Stimulated activated CD4-positive, alpha-beta T cell treated with anti-CD3 and anti-CD28 coated beads, TNF-alpha, amount 100 ng/mL, for 1 hour (primary cell): ENCODE measurements around the gene STIM2.
"Not testable (repeated sequence)": the region's sequence is repeated elsewhere in the genome, so short reads cannot be mapped to it uniquely, and the experiment has no call there.

Experiments used
- DNase-seq, 3 donors: peaks; one replicate each; pipeline ENCODE4 v3.0.0-alpha.2; 2020; ENCODE audit warnings: low read depth in 3 of 3, low spot score in 1 of 3

The STIM2 gene

GRCh38 chr4:26952891-26953290 lies 92.2 kb downstream of the STIM2 start:
- DNase-seq: no peak

- no peak for DNase-seq
Observed at GRCh38 chr4:26953366-26953765, 92.7 kb downstream of the STIM2 start.

GRCh38 chr4:26953770-26954423 lies 93.3 kb downstream of the STIM2 start:
- no peak for DNase-seq

- DNase-seq: no peak
Observed at GRCh38 chr4:26955241-26955640, 94.6 kb downstream of the STIM2 start.

- DNase-seq: no peak
Observed at GRCh38 chr4:26958925-26959653, 98.4 kb downstream of the STIM2 start.

- DNase-seq: no peak
Observed at GRCh38 chr4:26959654-26960047, 99.0 kb downstream of the STIM2 start.

GRCh38 chr4:26962720-26963119 lies 102.1 kb downstream of the STIM2 start:
- DNase-seq: no peak

GRCh38 chr4:26964512-26964911 lies 103.9 kb downstream of the STIM2 start:
- no peak for DNase-seq

- no peak for DNase-seq
Observed at GRCh38 chr4:26964994-26965393, 104.4 kb downstream of the STIM2 start.

- DNase-seq: not testable (repeated sequence)
Observed at GRCh38 chr4:26975464-26976181, 115.0 kb downstream of the STIM2 start.

- DNase-seq: no peak
Observed at GRCh38 chr4:26978387-26979053, 117.9 kb downstream of the STIM2 start.

- DNase-seq: no peak
Observed at GRCh38 chr4:26984896-26985295, 124.3 kb downstream of the STIM2 start.

GRCh38 chr4:26985873-26986272 lies 125.2 kb downstream of the STIM2 start:
- DNase-seq: no peak

GRCh38 chr4:26987191-26987590 lies 126.5 kb downstream of the STIM2 start:
- no peak for DNase-seq

GRCh38 chr4:26991057-26991456 lies 130.4 kb downstream of the STIM2 start:
- DNase-seq: no peak

- DNase-seq: no peak
Observed at GRCh38 chr4:26992657-26993361, 132.2 kb downstream of the STIM2 start.

GRCh38 chr4:26993539-26993938 lies 132.9 kb downstream of the STIM2 start:
- DNase-seq: no peak

- no peak for DNase-seq
Observed at GRCh38 chr4:26993967-26994366, 133.3 kb downstream of the STIM2 start.

GRCh38 chr4:26995316-26995715 lies 134.7 kb downstream of the STIM2 start:
- DNase-seq: no peak

- no peak for DNase-seq
Observed at GRCh38 chr4:26996745-26997144, 136.1 kb downstream of the STIM2 start.

- no peak for DNase-seq
Observed at GRCh38 chr4:26999689-27000088, 139.0 kb downstream of the STIM2 start.
